ENCODE measurements around the gene CELA3A.

DNA sequence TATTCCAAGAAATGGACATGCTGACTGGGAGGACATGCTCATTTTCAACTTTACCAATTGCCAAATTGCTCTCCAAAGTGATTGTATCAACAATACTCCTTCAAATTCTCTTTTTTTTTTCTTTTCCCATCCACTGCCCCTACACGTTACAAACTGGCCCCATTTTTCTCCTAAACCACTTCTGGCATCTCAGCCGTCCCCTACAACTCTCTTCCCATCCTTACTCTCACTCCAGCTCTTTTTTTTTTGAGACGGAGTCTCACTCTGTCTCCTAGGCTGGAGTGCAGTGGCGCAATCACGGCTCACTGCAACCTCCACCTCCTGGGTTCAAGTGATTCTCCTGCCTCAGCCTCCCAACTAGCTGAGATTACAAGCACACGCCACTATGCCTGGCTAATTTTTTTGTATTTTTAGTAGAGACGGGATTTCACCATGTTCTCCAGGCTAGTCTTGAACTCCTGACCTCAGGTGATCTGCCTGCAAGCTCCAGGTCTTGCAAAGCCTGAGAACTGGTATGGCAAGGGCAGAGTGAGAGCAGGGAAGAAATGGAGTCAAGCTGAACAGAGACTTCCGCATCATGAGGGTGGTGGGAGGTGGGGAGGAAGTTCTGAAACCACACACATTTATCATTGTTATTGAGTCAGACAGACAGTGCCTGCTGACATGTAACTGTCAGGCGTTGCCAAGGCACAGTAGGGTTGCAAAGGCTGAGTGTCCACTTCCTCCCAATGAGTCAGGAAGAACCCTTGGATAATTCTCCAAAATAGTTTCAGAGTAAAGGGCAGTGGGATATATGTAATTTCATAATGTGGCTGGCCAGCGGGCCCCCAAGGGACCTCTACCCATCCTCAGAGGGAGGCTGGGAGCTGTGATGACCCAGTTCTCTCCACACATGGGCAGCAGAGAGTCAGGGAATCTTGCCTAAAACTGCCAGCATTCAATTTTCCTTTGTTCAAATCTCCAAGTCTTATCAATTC lies 17.4 kb downstream of the CELA3A start:
- TF ChIP-seq, protein P1, sequence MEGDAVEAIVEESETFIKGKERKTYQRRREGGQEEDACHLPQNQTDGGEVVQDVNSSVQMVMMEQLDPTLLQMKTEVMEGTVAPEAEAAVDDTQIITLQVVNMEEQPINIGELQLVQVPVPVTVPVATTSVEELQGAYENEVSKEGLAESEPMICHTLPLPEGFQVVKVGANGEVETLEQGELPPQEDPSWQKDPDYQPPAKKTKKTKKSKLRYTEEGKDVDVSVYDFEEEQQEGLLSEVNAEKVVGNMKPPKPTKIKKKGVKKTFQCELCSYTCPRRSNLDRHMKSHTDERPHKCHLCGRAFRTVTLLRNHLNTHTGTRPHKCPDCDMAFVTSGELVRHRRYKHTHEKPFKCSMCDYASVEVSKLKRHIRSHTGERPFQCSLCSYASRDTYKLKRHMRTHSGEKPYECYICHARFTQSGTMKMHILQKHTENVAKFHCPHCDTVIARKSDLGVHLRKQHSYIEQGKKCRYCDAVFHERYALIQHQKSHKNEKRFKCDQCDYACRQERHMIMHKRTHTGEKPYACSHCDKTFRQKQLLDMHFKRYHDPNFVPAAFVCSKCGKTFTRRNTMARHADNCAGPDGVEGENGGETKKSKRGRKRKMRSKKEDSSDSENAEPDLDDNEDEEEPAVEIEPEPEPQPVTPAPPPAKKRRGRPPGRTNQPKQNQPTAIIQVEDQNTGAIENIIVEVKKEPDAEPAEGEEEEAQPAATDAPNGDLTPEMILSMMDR (IDR thresholded peaks at IDR 0.05) = no peak
- no peak for TF ChIP-seq POLR2AphosphoS5 (IDR thresholded peaks at IDR 0.05)

Data from esophagus muscularis mucosa (tissue), 3 donors.